Measurements from ENCODE around the gene SMARCD2. TPM values are rescaled to one million over a fixed set of nuclear protein-coding genes. Genes with fewer than 3 reads are reported as not detected.

Gene SMARCD2
- total RNA-seq, 1 donor from 2014 or later, result 84.5 TPM

DNA sequence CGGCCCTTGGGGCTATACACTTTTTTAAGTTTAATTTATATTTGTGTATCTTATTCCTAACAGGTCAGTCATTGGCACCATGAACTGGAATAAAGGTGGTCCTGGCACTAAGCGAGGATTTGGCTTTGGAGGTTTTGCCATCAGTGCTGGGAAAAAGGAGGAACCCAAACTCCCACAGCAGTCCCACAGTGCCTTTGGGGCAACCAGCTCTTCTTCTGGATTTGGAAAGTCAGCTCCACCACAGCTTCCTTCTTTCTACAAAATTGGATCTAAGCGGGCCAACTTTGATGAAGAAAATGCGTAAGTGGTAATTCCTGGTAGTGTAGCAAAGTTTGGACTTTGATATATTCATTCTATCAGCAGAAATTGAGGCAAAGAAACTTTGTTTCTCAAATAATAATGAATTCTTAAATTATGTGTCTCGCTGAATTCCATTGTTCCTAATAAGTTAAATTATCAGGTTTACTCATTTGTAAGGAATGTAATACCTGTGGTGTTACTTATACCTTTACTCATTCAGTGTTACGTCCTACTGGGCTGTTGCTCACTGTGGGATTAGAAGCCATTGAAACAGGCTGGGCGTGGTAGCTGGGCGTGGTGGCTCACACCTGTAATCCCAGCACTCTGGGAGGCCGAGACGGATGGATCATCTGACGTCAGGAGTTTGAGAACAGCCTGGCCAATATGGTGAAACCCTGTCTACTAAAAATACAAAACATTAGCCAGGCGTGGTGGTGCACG is 55.3 kb downstream of the SMARCD2 start:
- no peak overlapping the region for H3K27ac Mint-ChIP-seq (ENCODE audit: unreplicated experiment)
- no peak for DNase-seq
- TF ChIP-seq, protein P1, sequence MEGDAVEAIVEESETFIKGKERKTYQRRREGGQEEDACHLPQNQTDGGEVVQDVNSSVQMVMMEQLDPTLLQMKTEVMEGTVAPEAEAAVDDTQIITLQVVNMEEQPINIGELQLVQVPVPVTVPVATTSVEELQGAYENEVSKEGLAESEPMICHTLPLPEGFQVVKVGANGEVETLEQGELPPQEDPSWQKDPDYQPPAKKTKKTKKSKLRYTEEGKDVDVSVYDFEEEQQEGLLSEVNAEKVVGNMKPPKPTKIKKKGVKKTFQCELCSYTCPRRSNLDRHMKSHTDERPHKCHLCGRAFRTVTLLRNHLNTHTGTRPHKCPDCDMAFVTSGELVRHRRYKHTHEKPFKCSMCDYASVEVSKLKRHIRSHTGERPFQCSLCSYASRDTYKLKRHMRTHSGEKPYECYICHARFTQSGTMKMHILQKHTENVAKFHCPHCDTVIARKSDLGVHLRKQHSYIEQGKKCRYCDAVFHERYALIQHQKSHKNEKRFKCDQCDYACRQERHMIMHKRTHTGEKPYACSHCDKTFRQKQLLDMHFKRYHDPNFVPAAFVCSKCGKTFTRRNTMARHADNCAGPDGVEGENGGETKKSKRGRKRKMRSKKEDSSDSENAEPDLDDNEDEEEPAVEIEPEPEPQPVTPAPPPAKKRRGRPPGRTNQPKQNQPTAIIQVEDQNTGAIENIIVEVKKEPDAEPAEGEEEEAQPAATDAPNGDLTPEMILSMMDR (IDR thresholded peaks at IDR 0.05; ENCODE audit: partially characterized antibody, unreplicated experiment), result no peak
- peaks cover 7% of the 10 kb centered on the region for H3K4me1 Mint-ChIP-seq (ENCODE audit: low read depth, unreplicated experiment)
- H3K27me3 Mint-ChIP-seq (ENCODE audit: unreplicated experiment), result no peaks in the 10 kb centered on the region
- no peaks in the 10 kb centered on the region for H3K36me3 Mint-ChIP-seq (ENCODE audit: unreplicated experiment)
- H3K4me3 Mint-ChIP-seq (ENCODE audit: unreplicated experiment), result no peak overlapping the region
- no peaks in the 10 kb centered on the region for H3K9me3 Mint-ChIP-seq (ENCODE audit: unreplicated experiment)

GRCh38 chr17:63786117-63786516 is 56.4 kb downstream of the SMARCD2 start:
- Mint-ChIP-seq H3K9me3 (ENCODE audit: unreplicated experiment) (no peaks in the 10 kb centered on the region), H3K27me3 (ENCODE audit: unreplicated experiment) (no peaks in the 10 kb centered on the region), H3K4me3 (ENCODE audit: unreplicated experiment) (no peak overlapping the region), H3K36me3 (ENCODE audit: unreplicated experiment) (no peaks in the 10 kb centered on the region), H3K27ac (ENCODE audit: unreplicated experiment) (no peak overlapping the region), H3K4me1 (ENCODE audit: low read depth, unreplicated experiment) (peaks cover 7% of the 10 kb centered on the region)
- TF ChIP-seq, protein P1 (IDR thresholded peaks at IDR 0.05; ENCODE audit: partially characterized antibody, unreplicated experiment), result no peak
- no peak for DNase-seq

DNA sequence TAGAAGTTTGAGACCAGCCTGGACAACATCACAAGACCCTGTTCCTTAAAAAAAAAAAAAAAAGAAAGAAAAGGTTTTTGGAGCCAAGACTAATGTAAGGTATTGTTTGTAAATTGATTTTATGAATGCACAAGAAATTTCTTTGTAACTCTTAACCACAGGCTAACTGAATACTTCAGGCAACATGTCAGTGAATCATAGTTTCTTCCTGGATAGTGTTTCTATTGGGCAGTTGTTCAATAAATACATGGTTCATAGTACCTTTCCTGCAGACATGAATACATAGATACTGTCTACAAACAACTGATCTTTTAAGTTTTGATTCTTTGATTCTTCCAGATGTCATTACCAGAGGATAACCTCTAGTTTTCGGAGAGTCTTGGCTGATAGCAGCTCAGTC is 56.9 kb downstream of the SMARCD2 start:
- TF ChIP-seq, protein P1 (IDR thresholded peaks at IDR 0.05; ENCODE audit: partially characterized antibody, unreplicated experiment), result no peak
- no peak for DNase-seq
- H3K4me3 Mint-ChIP-seq (ENCODE audit: unreplicated experiment), result no peak overlapping the region
- no peaks in the 10 kb centered on the region for H3K27me3 Mint-ChIP-seq (ENCODE audit: unreplicated experiment)
- no peaks in the 10 kb centered on the region for H3K9me3 Mint-ChIP-seq (ENCODE audit: unreplicated experiment)
- H3K27ac Mint-ChIP-seq (ENCODE audit: unreplicated experiment), result no peak overlapping the region
- H3K4me1 Mint-ChIP-seq (ENCODE audit: low read depth, unreplicated experiment), result peaks cover 7% of the 10 kb centered on the region
- no peaks in the 10 kb centered on the region for H3K36me3 Mint-ChIP-seq (ENCODE audit: unreplicated experiment)

GRCh38 chr17:63783522-63783921 is 59.0 kb downstream of the SMARCD2 start:
- Mint-ChIP-seq H3K9me3 (ENCODE audit: unreplicated experiment) (no peaks in the 10 kb centered on the region), H3K27me3 (ENCODE audit: unreplicated experiment) (no peaks in the 10 kb centered on the region), H3K36me3 (ENCODE audit: unreplicated experiment) (no peaks in the 10 kb centered on the region), H3K4me3 (ENCODE audit: unreplicated experiment) (no peak overlapping the region), H3K4me1 (ENCODE audit: low read depth, unreplicated experiment) (peaks cover 7% of the 10 kb centered on the region), H3K27ac (ENCODE audit: unreplicated experiment) (no peak overlapping the region)
- no peak for DNase-seq
- TF ChIP-seq, protein P1 (IDR thresholded peaks at IDR 0.05; ENCODE audit: partially characterized antibody, unreplicated experiment), result no peak

Other genes starting within 250 kb of the SMARCD2 start
- 23.2 TPM for gene TACO1, start 241.8 kb downstream of the SMARCD2 start, total RNA-seq (ENCODE audit: unreplicated experiment)
- gene MAP3K3, start 220.3 kb downstream of the SMARCD2 start, total RNA-seq (ENCODE audit: unreplicated experiment), result 54.6 TPM
- 311 TPM for gene LIMD2, start 142.6 kb downstream of the SMARCD2 start, total RNA-seq (ENCODE audit: unreplicated experiment)
- 58.8 TPM for gene STRADA, start 100.9 kb downstream of the SMARCD2 start, total RNA-seq (ENCODE audit: unreplicated experiment)
- gene CCDC47, start 69.1 kb downstream of the SMARCD2 start, total RNA-seq (ENCODE audit: unreplicated experiment), result 56.4 TPM
- gene DDX42, start 68.5 kb downstream of the SMARCD2 start, total RNA-seq (ENCODE audit: unreplicated experiment), result 181 TPM
- 133 TPM for gene PSMC5, start 15.3 kb downstream of the SMARCD2 start, total RNA-seq (ENCODE audit: unreplicated experiment)
- 42.0 TPM for gene FTSJ3, start 15.0 kb downstream of the SMARCD2 start, total RNA-seq (ENCODE audit: unreplicated experiment)
- gene CSH2, start 31.0 kb upstream of the SMARCD2 start, total RNA-seq (ENCODE audit: unreplicated experiment), result 0.56 TPM
- gene GH2, start 39.3 kb upstream of the SMARCD2 start, total RNA-seq (ENCODE audit: unreplicated experiment), result not detected
- gene CSH1, start 53.9 kb upstream of the SMARCD2 start, total RNA-seq (ENCODE audit: unreplicated experiment), result not detected
- gene CSHL1, start 68.6 kb upstream of the SMARCD2 start, total RNA-seq (ENCODE audit: unreplicated experiment), result not detected
- gene GH1, start 76.2 kb upstream of the SMARCD2 start, total RNA-seq (ENCODE audit: unreplicated experiment), result not detected
- gene CD79B, start 89.6 kb upstream of the SMARCD2 start, total RNA-seq (ENCODE audit: unreplicated experiment), result not detected
- 7.9 TPM for gene SCN4A, start 130.2 kb upstream of the SMARCD2 start, total RNA-seq (ENCODE audit: unreplicated experiment)
- not detected for gene PRR29, start 155.7 kb upstream of the SMARCD2 start, total RNA-seq (ENCODE audit: unreplicated experiment)
- gene ICAM2, start 177.9 kb upstream of the SMARCD2 start, total RNA-seq (ENCODE audit: unreplicated experiment), result not detected

Measured in glutamatergic neuron (in vitro differentiated cells).